AG08395 (cell line): ENCODE measurements around the gene ZBTB37.
A peak's percentile ranks its signal among the peaks of the same experiment; 100 is the strongest.
"Not testable (repeated sequence)": the region's sequence is repeated elsewhere in the genome, so short reads cannot be mapped to it uniquely, and the experiment has no call there.

Experiments used
- DNase-seq: peaks from one replicate; pipeline ENCODE4 v3.0.0; 2012; ENCODE audit warnings: mixed read lengths, low spot score

ZBTB37 gene

DNA sequence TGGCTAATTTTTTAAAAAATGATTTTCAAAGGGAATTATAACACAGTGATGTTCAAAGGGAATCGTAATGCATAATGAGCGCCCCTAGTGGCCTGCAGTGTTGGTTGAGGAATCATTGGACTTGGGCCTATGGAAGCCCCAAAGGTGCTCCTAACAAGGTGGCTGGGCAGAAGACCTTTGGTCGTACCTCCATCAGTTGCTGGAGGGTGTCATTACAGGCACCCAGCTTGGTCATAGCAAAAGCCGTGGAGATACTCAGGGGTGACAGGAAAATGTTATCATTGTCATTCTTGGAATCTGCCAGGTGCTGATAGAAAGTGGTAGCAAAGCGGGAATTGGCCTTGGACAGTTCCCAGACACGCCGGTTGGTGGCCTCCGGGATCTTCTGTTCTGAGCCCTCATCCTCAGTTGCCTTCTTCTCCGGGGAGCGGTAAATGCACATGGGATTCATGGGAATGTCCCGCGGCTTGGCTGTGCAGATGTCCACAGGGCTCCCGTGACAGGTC lies 46.2 kb downstream of the ZBTB37 start:
- DNase-seq = peak; percentile 24

DNA sequence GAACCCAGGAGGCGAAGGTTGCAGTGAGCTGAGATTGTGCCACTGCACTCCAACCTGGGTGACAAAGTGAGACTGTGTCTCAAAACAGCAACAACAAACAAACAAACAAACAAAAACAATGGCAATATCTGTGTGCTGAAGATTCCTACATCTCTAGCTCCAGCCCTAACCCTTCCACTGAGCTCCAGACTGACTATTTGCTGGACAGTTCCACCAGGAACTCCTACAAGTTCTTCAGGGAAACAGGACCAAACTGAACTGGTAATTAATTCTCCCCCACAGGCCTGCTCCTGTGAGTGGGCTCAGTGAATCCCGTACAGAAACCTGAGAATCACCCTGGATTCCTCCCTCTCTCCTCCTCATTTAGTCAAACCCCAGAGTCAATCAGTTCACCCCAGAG lies 47.4 kb downstream of the ZBTB37 start:
- no peak for DNase-seq

DNA sequence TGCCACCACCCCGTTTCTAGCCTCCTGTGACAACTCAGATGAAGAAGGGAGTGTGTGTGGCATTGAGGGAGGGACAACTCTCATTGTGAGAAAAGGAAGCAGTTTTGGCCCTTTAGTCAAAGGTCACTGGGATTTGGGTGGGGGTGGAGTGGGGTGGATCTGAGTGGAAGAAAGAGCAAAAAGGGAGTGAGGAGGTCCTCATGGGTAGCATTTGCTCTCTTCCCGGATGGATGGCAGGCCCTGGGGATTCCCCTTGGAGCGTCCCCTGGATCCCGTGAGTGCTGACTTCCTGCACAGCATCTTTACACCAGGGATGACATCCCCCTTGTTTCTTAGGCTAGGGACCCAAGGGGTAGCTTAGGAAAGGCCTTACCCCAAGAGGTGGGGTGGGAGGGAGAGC lies 48.5 kb downstream of the ZBTB37 start:
- DNase-seq = no peak

DNA sequence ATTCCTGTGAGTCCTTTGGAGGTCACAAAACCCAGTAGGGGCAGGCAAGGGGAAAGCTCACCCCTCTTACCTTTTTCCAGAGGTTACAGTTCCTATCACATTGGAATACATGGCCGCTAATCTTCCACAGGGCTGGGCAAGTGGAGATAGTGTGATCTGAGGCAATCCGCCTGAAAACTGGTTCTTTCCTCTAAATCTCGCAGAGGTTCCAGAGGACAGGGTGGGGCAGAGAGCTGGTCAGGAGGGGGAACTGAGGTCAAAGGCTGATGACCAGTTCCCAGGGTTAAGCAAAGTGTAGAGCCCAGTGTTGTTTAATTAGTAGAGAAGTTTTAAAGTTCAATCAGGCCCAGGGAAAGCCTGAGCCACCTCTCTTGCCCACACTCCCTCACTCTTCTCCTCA lies 49.0 kb downstream of the ZBTB37 start, which contains the start of gene SERPINC1:
Gene SERPINC1, minus strand, starts transcription at position 179 of the 400 bp plus-strand sequence. Its CDS starts 68 bp downstream, at position 111.
- no peak for DNase-seq

DNA sequence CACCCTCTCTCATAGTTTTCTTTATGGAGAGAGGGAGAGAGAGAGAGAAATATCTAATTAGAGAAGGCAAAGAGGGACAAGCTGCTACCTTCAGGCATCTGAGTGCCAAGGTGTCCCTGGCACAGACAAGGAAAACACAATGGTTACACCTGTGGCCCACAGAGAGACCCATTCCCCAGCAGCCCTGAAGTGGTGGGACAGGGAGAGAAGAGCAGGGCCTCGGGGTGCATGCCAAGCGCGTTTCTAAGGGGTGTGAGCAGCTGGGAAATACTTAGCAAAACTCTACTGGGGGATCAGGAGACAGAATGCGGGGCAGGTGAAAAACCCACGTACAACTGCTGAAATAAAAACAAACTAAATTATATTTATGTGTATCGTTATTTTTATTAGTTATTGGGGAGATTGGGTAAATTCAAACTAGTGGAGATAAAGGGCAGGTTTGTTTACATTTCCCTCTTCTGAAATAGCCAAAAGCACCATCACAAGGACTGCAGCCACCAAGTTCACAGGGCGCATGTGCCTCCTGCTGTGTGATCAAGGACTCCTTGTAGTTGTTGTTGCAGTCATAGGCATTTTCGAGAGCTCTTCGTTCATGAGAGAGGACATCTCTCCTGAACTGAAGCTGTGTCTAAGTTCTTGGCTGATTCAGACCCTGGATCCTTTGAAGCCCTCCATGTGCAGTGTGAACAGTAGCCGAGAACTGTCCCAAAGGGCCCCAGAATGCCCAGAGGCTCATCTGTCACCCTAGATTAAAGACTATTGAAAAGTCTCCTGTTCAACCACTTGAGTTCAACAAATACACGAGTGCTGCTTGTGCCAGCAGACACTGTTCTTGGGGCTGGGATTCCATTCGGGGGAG lies 49.7 kb downstream of the ZBTB37 start:
- no peak for DNase-seq

DNA sequence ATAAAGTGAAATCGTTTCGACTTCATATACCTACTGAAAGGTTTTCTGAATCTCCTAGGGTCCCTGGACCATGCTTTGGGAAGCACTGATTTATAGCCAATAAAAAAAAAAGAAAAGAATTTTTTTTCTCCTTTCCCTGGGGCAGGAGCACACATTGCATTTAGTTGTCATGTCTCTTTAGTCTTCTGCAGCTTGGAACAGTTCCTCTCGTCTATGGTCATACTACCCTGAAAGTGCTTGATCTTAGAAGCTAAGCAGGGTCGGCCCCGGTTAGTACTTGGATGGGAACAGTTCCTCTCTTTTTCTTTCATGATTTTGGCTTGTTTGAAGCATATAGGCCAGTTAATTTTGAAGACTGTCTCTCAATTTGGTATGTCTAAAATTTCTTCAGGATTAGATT lies 52.7 kb downstream of the ZBTB37 start:
- DNase-seq = no peak

DNA sequence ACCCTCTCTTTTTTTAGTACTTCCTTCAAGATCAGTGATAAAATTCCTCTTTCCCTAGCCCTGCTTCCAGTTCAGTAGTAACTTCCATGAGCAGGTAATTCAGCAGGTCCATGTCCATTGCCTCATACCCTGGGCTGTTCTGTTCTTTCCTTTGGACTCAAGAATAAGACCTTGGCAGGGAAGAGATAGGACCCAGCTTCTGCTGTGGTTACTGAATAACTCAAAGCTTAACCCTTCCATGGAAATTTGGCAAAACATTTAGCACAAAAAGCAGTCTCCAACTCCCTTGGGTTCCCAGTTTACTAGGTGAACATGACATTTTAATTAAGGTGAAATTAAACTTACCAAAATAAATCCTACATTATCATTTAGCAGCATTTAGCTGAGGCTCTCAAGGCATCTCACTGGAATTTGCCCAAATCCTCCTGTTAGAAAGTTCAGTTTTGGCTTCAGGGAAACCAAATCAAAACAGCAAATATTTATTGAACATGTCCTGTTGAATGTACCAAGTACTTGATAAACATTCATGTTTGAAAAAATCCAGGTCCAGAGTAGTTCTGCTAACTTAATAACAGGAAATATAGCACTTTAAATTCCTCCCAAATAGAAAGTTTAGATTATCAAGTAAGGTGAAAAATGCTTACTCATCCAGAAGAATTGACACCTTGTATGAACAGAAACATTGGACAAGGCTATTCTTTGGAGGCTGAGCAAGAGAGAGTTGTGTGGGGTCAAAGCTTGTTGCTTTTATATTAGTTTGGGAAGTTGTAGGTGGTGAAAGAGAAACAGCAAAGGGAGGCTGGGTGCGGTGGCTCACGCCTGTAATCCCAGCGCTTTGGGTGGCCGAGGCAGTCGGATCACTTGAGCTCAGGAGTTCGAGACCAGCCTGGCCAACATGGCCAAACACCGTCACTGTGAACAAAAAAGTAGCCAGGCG lies 57.4 kb downstream of the ZBTB37 start:
- no peak for DNase-seq

DNA sequence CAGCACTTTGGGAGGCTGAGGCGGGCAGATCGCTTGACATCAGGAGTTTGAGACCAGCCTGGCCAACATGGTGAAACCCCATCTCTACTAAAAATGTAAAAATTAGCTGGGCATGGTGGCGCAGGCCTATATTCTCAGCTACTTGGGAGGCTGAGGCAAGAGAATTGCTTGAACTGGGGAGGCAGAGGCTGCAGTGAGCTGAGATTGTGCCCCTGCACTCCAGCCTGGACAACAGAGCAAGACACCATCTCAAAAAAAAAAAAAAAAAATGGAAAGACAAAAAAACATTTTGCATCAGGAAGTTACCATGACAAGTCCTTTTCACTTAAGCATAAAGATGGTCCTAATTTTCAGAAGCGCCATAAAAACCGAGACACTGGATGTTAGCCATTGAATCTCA lies 62.4 kb downstream of the ZBTB37 start:
- DNase-seq = not testable (repeated sequence)

DNA sequence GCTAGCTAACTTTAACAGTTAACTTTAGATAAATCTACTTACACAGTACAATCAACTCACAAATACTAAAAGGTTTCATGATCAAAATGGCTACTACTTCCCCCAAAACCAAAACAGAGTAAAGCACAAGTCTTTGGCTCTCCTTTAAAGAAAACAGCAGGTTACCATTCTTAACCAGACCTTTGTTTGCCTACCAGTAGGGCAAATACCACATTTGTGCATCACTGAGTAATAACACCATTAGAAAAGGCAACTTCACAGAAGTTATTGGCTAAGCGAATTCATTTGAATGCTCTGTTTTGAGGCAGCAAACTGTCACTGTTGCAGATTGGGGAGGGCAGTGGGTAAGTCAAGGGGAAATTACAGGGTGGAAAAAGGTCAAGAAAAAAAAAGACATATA lies 66.3 kb downstream of the ZBTB37 start:
- DNase-seq = no peak

DNA sequence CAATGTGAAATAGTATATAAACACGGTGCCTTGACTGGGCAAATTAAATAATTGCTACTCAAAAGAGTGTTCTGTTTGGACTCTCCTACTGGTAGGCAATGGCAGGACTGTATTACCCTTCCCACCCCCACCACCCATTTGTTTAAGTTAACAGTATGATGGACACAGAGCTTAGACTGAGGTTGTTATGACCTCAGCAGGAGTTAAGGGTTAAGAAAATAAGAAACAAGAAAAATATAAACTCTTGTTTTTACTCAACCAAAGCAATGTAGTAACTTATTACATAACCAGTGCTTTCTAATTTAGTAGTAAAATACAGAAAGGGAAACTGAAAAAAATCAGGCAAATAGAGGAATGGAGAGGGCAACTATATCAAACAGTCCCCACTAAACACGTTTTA lies 68.9 kb downstream of the ZBTB37 start:
- DNase-seq = no peak

DNA sequence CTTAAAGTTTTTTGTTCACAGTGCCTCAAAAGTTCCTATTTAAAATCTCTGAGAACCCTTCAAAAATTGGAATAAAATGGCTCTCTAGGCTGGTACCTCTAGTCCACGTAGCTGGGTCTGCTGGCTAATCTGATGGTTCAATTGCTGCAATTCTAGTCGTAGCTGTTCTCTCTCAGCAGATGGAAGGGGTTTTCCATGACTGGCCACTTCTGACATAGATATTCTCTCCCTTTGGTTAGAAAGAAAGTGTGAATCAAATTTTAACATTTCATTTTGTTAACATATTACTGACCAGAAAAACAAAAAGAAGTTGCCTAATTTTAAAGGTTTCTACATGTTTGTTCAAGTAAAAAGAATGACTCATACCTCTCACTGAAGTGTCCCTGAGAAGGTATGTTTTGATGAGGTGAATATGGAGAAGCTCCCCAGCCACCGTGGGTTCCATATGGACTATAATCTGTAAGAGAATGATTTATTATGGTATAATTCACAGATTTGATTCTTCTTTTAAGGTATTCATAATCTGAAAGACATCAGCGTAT lies 78.3 kb downstream of the ZBTB37 start:
- no peak for DNase-seq

DNA sequence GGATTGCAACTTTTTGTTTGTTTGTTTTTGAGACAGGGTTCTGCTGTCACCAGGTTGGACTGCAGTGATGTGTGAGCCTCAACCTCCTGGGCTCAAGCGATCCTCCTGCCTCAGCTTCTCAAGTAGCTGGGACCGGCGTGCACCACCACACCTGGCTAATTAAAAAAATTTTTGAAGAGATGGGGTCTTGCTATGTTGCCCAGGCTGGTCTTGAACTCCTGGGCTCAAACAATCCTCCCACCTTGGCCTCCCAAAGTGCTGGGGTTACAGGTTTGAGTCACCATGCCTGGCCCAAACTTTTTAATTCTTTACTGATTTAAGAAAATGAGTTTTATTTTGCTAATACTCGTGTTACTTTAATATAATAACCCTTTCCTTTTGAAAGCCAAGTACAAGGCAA lies 80.4 kb downstream of the ZBTB37 start:
- DNase-seq = no peak
